Testis (tissue), 3 donors: ENCODE results near the gene ANKRD33. TPM values are rescaled to one million over a fixed set of nuclear protein-coding genes. Genes with fewer than 3 reads are reported as not detected.
"Not testable (repeated sequence)": the region's sequence is repeated elsewhere in the genome, so short reads cannot be mapped to it uniquely, and the experiment has no call there.

Experiments used
- DNase-seq: peaks from one replicate; pipeline ENCODE4 v3.0.0-alpha.2; 2019
- H3K27ac ChIP-seq, 2 donors: fragments of 200-600 bp; sonication (generic); one replicate each; pipeline ENCODE4 v1.5.1; 2019
- H3K27me3 ChIP-seq: fragments of 200-600 bp; sonication (generic); one replicate; pipeline ENCODE4 v1.5.1; 2019
- H3K36me3 ChIP-seq: fragments of 200-600 bp; sonication (generic); one replicate; pipeline ENCODE4 v1.5.1; 2017; ENCODE audit warnings: low read depth; ENCODE audit errors: missing control alignments
- H3K4me1 ChIP-seq: fragments of 200-600 bp; sonication (generic); one replicate; pipeline ENCODE4 v1.5.1; 2019
- H3K4me3 ChIP-seq, 2 donors: fragments of 200-600 bp; sonication (generic); one replicate each; pipeline ENCODE4 v1.5.1; 2017 to 2019
- H3K9me3 ChIP-seq: fragments of 200-600 bp; sonication (generic); one replicate; pipeline ENCODE4 v1.5.1; 2017
- CTCF ChIP-seq, 3 experiments: fragments of 450-650 bp in 2 of 3; fragments of 200-600 bp in 1 of 3; sonication (generic) in 1 of 3; IDR thresholded peaks; one replicate each; pipeline ENCODE4 v1.5.1; 2016 to 2019; ENCODE audit warnings: antibody characterized with exemption in 3 of 3, mild to moderate bottlenecking in 2 of 3, moderate library complexity in 1 of 3
- POLR2A ChIP-seq: fragments of 450-650 bp; IDR thresholded peaks from one replicate; pipeline ENCODE4 v1.6.1; 2017; ENCODE audit warnings: antibody characterized with exemption, mild to moderate bottlenecking, moderate library complexity
- WGBS, 2 donors: methylation state at CpG; one replicate each; pipeline ENCODE4 v1.1.5; 2018; 5-methylcytosine and 5-hydroxymethylcytosine counted together
- intact Hi-C: fragments of 100-400 bp; cut with DNase I; formaldehyde crosslinking; loops from one replicate; pipeline ENCODE4 v1.15.1; 2023; ENCODE audit warnings: low total_unique reads
- polyA plus RNA-seq: library from polyadenylated mRNA; stranded (reverse); fragments of 350-450 nt; fragmentation: Illumina TruSeq; extraction: RNeasy Lipid Tissue Mini Kit (QIAGEN cat#74804); gene quantifications from one replicate; pipeline ENCODE4 v1.2.3, GENCODE V29; 2014; ENCODE audit warnings: low read depth, low replicate concordance; ENCODE audit not compliant: insufficient read depth
- total RNA-seq, 2 donors: library from RNA; depleted of rRNA; stranded (reverse); fragments of >200 nt; gene quantifications; one replicate each; pipeline ENCODE4 v1.2.3, GENCODE V29; 2016

Gene ANKRD33
- total and polyA plus RNA-seq, 3 donors from 2014 or later: 0.25 to 0.68 TPM; not detected in 1

- H3K4me3 ChIP-seq: no peak overlapping the region
- WGBS, 2 donors: 88 to 95% methylated on average over 4 of the region's 4 CpGs
- H3K4me1 ChIP-seq: no peaks in the 10 kb centered on the region
- H3K27me3 ChIP-seq: no peaks in the 10 kb centered on the region
- intact Hi-C loops: loop anchor here (10.0 kb wide), 1 partner anchor 190 kb away; no protein-coding TSS in a partner anchor
- H3K9me3 ChIP-seq: no peaks in the 10 kb centered on the region
- H3K36me3 ChIP-seq: no peaks in the 10 kb centered on the region
- no peak for DNase-seq
- TF ChIP-seq POLR2A (no peak), CTCF (IDR thresholded peaks at IDR 0.05) (no peak)
- H3K27ac ChIP-seq: no peak overlapping the region
These were observed 13.4 kb upstream of the ANKRD33 start for GRCh38 chr12:51874486-51874885.

- H3K27ac ChIP-seq: no peak overlapping the region
- H3K4me3 ChIP-seq: no peak overlapping the region
- no peaks in the 10 kb centered on the region for H3K9me3 ChIP-seq
- no peaks in the 10 kb centered on the region for H3K36me3 ChIP-seq
- intact Hi-C loops: loop anchor here (10.0 kb wide), 1 partner anchor 194 kb away; no protein-coding TSS in a partner anchor
- TF ChIP-seq CTCF (IDR thresholded peaks at IDR 0.05): no peak
- TF ChIP-seq POLR2A: no peak
- no peaks in the 10 kb centered on the region for H3K4me1 ChIP-seq
- no peaks in the 10 kb centered on the region for H3K27me3 ChIP-seq
- DNase-seq: no peak
- WGBS, 2 donors: 67 to 82% methylated on average over 3 of the region's 3 CpGs
These were observed 8.8 kb upstream of the ANKRD33 start for GRCh38 chr12:51879102-51879501.

GRCh38 chr12:51883295-51883694 is 4.6 kb upstream of the ANKRD33 start:
- H3K27me3 ChIP-seq: no peaks in the 10 kb centered on the region
- 71 to 83% methylated on average over 1 of the region's 1 CpG for WGBS, 2 donors
- no peak for DNase-seq
- TF ChIP-seq CTCF (IDR thresholded peaks at IDR 0.05) (no peak), POLR2A (no peak)
- no peak overlapping the region for H3K4me3 ChIP-seq
- H3K27ac ChIP-seq: no peak overlapping the region
- no peaks in the 10 kb centered on the region for H3K36me3 ChIP-seq
- H3K4me1 ChIP-seq: no peaks in the 10 kb centered on the region
- intact Hi-C loops: no loop called here
- no peaks in the 10 kb centered on the region for H3K9me3 ChIP-seq

- TF ChIP-seq CTCF (IDR thresholded peaks at IDR 0.05) (no peak), POLR2A (no peak)
- H3K27me3 ChIP-seq: no peaks in the 10 kb centered on the region
- WGBS, 2 donors: 81 to 93% methylated on average over 4 of the region's 4 CpGs
- no peak overlapping the region for H3K4me3 ChIP-seq
- intact Hi-C loops: no loop called here
- DNase-seq: no peak
- no peaks in the 10 kb centered on the region for H3K36me3 ChIP-seq
- H3K9me3 ChIP-seq: no peaks in the 10 kb centered on the region
- H3K27ac ChIP-seq: no peak overlapping the region
- no peaks in the 10 kb centered on the region for H3K4me1 ChIP-seq
These were observed 3.8 kb upstream of the ANKRD33 start for GRCh38 chr12:51883998-51884675.

GRCh38 chr12:51884676-51885229 is 3.1 kb upstream of the ANKRD33 start:
- no peak for DNase-seq
- Histone ChIP-seq H3K4me3 (no peak overlapping the region), H3K36me3 (no peaks in the 10 kb centered on the region), H3K4me1 (no peaks in the 10 kb centered on the region), H3K9me3 (no peaks in the 10 kb centered on the region), H3K27ac (no peak overlapping the region), H3K27me3 (no peaks in the 10 kb centered on the region)
- TF ChIP-seq CTCF (IDR thresholded peaks at IDR 0.05) (no peak), POLR2A (no peak)
- 91 to 92% methylated on average over 11 of the region's 11 CpGs for WGBS, 2 donors
- intact Hi-C loops: no loop called here

- H3K27me3 ChIP-seq, H3K27ac ChIP-seq, intact Hi-C loops, H3K36me3 ChIP-seq, H3K9me3 ChIP-seq, H3K4me3 ChIP-seq, DNase-seq, H3K4me1 ChIP-seq: not testable (repeated sequence)
- 90 to 92% methylated on average over 10 of the region's 10 CpGs for WGBS, 2 donors
These were observed 2.4 kb upstream of the ANKRD33 start for GRCh38 chr12:51885294-51886020.
